Activated CD8-positive, alpha-beta T cell treated with anti-CD3 and anti-CD28 coated beads for 36 hours (primary cell): ENCODE measurements around the gene UBE2G2. TPM values are rescaled to one million over a fixed set of nuclear protein-coding genes. Genes with fewer than 3 reads are reported as not detected.
A peak's percentile ranks its signal among the peaks of the same experiment; 100 is the strongest.

Source experiments
- ATAC-seq: fragments of 200-7000 bp; cut with Tn5 transposase; one replicate; pipeline ENCODE4 v1.10.0; 2021; ENCODE audit warnings: mild to moderate bottlenecking, moderate library complexity
- CTCF ChIA-PET: fragments of 350-600 bp; sonication (Branson Sonifier 250); formaldehyde crosslinking; loops from one replicate; lab custom pipeline; 2021; ENCODE audit warnings: antibody characterized with exemption; lab: Charles Lee
- POLR2A ChIA-PET: fragments of 350-600 bp; sonication (Branson Sonifier 250); formaldehyde crosslinking; loops from one replicate; lab custom pipeline; 2021; ENCODE audit warnings: antibody characterized with exemption; lab: Charles Lee
- DNase-seq: peaks from one replicate; pipeline ENCODE4 v3.0.0-alpha.2; 2020
- H3K27ac Mint-ChIP-seq: one replicate; pipeline ENCODE4 v1.8.0; 2021; ENCODE audit warnings: mild to moderate bottlenecking, mixed read lengths
- H3K27me3 Mint-ChIP-seq: one replicate; pipeline ENCODE4 v1.8.0; 2021; ENCODE audit warnings: mixed read lengths
- H3K36me3 Mint-ChIP-seq: one replicate; pipeline ENCODE4 v1.8.0; 2021; ENCODE audit warnings: low read depth, mixed read lengths
- H3K4me1 Mint-ChIP-seq: one replicate; pipeline ENCODE4 v1.8.0; 2021; ENCODE audit warnings: low read depth, mixed read lengths
- H3K4me3 Mint-ChIP-seq: one replicate; pipeline ENCODE4 v1.8.0; 2021; ENCODE audit warnings: mild to moderate bottlenecking, moderate library complexity, mixed read lengths
- H3K9me3 Mint-ChIP-seq: one replicate; pipeline ENCODE4 v1.8.0; 2021; ENCODE audit warnings: mixed read lengths
- intact Hi-C: fragments of 100-400 bp; cut with micrococcal nuclease; formaldehyde crosslinking; loops from one replicate; pipeline ENCODE4 v1.10.0; 2022
- total RNA-seq, 2 experiments: library from RNA; stranded (reverse); gene quantifications; one replicate each; pipeline ENCODE4 v1.2.3, GENCODE V29; 2021
- TF ChIP-seq, protein P1 (sequence below): fragments of 200-600 bp; IDR thresholded peaks from one replicate; pipeline ENCODE4 v1.8.0; 2022; ENCODE audit warnings: antibody characterized with exemption, mild to moderate bottlenecking

Gene UBE2G2
- total RNA-seq, 2 experiments from 2014 or later, result 113 to 115 TPM

- CTCF ChIA-PET, result no interaction called here
Observed at GRCh38 chr21:44763050-44763378, 38.6 kb downstream of the UBE2G2 start.

GRCh38 chr21:44762221-44763049 is 39.2 kb downstream of the UBE2G2 start:
- intact Hi-C loops, result no loop called here
- Mint-ChIP-seq H3K4me3 (no peak overlapping the region), H3K36me3 (no peaks in the 10 kb centered on the region), H3K4me1 (peaks cover 23% of the 10 kb centered on the region), H3K27me3 (no peaks in the 10 kb centered on the region), H3K27ac (no peak overlapping the region), H3K9me3 (no peaks in the 10 kb centered on the region)
- TF ChIP-seq, protein P1, sequence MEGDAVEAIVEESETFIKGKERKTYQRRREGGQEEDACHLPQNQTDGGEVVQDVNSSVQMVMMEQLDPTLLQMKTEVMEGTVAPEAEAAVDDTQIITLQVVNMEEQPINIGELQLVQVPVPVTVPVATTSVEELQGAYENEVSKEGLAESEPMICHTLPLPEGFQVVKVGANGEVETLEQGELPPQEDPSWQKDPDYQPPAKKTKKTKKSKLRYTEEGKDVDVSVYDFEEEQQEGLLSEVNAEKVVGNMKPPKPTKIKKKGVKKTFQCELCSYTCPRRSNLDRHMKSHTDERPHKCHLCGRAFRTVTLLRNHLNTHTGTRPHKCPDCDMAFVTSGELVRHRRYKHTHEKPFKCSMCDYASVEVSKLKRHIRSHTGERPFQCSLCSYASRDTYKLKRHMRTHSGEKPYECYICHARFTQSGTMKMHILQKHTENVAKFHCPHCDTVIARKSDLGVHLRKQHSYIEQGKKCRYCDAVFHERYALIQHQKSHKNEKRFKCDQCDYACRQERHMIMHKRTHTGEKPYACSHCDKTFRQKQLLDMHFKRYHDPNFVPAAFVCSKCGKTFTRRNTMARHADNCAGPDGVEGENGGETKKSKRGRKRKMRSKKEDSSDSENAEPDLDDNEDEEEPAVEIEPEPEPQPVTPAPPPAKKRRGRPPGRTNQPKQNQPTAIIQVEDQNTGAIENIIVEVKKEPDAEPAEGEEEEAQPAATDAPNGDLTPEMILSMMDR, result no peak
- no peak for ATAC-seq
- ChIA-PET POLR2A (no interaction called here), CTCF (no interaction called here)
- no peak for DNase-seq

More at GRCh38 chr21:44763050-44763378, 38.6 kb downstream of the UBE2G2 start:
- TF ChIP-seq, protein P1, result no peak
- POLR2A ChIA-PET, result no interaction called here
- DNase-seq, result no peak
- intact Hi-C loops, result no loop called here
- no peaks in the 10 kb centered on the region for H3K9me3 Mint-ChIP-seq
- no peaks in the 10 kb centered on the region for H3K27me3 Mint-ChIP-seq
- H3K27ac Mint-ChIP-seq, result no peak overlapping the region
- peaks cover 23% of the 10 kb centered on the region for H3K4me1 Mint-ChIP-seq
- H3K36me3 Mint-ChIP-seq, result no peaks in the 10 kb centered on the region
- ATAC-seq, result no peak
- H3K4me3 Mint-ChIP-seq, result no peak overlapping the region

GRCh38 chr21:44761747-44762208 is 39.8 kb downstream of the UBE2G2 start:
- Mint-ChIP-seq H3K4me3 (no peak overlapping the region), H3K36me3 (no peaks in the 10 kb centered on the region), H3K27me3 (no peaks in the 10 kb centered on the region), H3K27ac (no peak overlapping the region), H3K9me3 (no peaks in the 10 kb centered on the region), H3K4me1 (peaks cover 20% of the 10 kb centered on the region)
- DNase-seq (no peak), ATAC-seq (no peak)
- TF ChIP-seq, protein P1, result peak; percentile 31
- CTCF ChIA-PET, result interaction anchor here (1.0 kb wide), 1 partner anchor 267 kb away, joined by 3 read pairs; no protein-coding TSS in a partner anchor
- intact Hi-C loops, result no loop called here
- POLR2A ChIA-PET, result interaction anchor here (0.7 kb wide), 1 partner anchor 40 kb away, joined by 3 read pairs; the partner anchor contains the start of gene UBE2G2

GRCh38 chr21:44761011-44761729 is 40.5 kb downstream of the UBE2G2 start:
- Mint-ChIP-seq H3K4me1 (peaks cover 15% of the 10 kb centered on the region), H3K27me3 (no peaks in the 10 kb centered on the region), H3K36me3 (no peaks in the 10 kb centered on the region), H3K9me3 (no peaks in the 10 kb centered on the region), H3K27ac (no peak overlapping the region), H3K4me3 (no peak overlapping the region)
- ATAC-seq (no peak), DNase-seq (peak; percentile 15)
- CTCF ChIA-PET, result interaction anchor here (0.7 to 1.4 kb wide), 3 partner anchors 259 to 340 kb away, joined by 3 read pairs; no protein-coding TSS in a partner anchor
- POLR2A ChIA-PET, result interaction anchor here (0.7 kb wide), 1 partner anchor 40 kb away, joined by 3 read pairs; the partner anchor contains the start of gene UBE2G2
- intact Hi-C loops, result no loop called here
- TF ChIP-seq, protein P1, result peak; percentile 53
